ENCODE data around the gene ADAMTSL1.

The ADAMTSL1 gene

DNA sequence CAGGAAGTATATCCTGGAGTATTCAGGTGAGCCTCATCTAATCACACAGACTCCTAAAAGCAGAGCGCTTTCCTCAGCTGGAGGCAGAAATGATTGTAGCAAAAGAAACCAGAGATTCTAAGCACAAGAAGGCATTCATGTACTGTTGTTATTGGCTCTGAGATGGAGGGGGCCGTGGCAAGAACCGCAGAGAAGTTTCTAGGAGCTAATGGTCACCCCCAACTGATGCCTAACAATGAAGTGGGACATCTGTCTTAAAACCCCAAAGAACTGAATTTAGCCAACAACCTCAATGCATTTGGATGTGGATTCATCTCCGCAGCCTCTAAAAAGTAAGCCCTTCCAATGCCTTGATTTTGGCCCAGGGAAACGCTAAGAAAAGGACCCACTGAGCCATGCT lies 76.3 kb downstream of the ADAMTSL1 start:
- H4K20me1 ChIP-seq (ENCODE audit: low read depth, low read length), result no peaks in the 10 kb centered on the region
- no peak overlapping the region for H3K27ac ChIP-seq (ENCODE audit: low read depth, low read length)
- H3K9me2 ChIP-seq (replicated peaks; ENCODE audit: insufficient read depth, low read length), result no peaks in the 10 kb centered on the region
- H3F3A ChIP-seq (ENCODE audit: insufficient read depth), result no peaks in the 10 kb centered on the region
- TF ChIP-seq, protein P1, sequence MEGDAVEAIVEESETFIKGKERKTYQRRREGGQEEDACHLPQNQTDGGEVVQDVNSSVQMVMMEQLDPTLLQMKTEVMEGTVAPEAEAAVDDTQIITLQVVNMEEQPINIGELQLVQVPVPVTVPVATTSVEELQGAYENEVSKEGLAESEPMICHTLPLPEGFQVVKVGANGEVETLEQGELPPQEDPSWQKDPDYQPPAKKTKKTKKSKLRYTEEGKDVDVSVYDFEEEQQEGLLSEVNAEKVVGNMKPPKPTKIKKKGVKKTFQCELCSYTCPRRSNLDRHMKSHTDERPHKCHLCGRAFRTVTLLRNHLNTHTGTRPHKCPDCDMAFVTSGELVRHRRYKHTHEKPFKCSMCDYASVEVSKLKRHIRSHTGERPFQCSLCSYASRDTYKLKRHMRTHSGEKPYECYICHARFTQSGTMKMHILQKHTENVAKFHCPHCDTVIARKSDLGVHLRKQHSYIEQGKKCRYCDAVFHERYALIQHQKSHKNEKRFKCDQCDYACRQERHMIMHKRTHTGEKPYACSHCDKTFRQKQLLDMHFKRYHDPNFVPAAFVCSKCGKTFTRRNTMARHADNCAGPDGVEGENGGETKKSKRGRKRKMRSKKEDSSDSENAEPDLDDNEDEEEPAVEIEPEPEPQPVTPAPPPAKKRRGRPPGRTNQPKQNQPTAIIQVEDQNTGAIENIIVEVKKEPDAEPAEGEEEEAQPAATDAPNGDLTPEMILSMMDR (IDR thresholded peaks at IDR 0.05; ENCODE audit: insufficient read depth, low read length, poor library complexity, severe bottlenecking), result no peak
- TF ChIP-seq EZH2phosphoT487 (conservative IDR thresholded peaks at IDR 0.05; ENCODE audit: low read length), result no peak
- H3K4me2 ChIP-seq (ENCODE audit: low read depth, low read length, poor library complexity, severe bottlenecking), result no peak overlapping the region
- no peak overlapping the region for H3K9ac ChIP-seq (ENCODE audit: low read length)
- no peaks in the 10 kb centered on the region for H3K9me3 ChIP-seq (ENCODE audit: insufficient read depth, low read length)
- H3K79me2 ChIP-seq (ENCODE audit: insufficient read depth, low read length), result no peaks in the 10 kb centered on the region
- no peaks in the 10 kb centered on the region for H3K36me3 ChIP-seq (ENCODE audit: low read length)
- H3K4me3 ChIP-seq (ENCODE audit: insufficient read depth, low read length, poor library complexity, severe bottlenecking), result no peak overlapping the region
- H2AFZ ChIP-seq (ENCODE audit: low read depth, low read length, severe bottlenecking), result no peak overlapping the region
- no peaks in the 10 kb centered on the region for H3K27me3 ChIP-seq (ENCODE audit: low read length)

DNA sequence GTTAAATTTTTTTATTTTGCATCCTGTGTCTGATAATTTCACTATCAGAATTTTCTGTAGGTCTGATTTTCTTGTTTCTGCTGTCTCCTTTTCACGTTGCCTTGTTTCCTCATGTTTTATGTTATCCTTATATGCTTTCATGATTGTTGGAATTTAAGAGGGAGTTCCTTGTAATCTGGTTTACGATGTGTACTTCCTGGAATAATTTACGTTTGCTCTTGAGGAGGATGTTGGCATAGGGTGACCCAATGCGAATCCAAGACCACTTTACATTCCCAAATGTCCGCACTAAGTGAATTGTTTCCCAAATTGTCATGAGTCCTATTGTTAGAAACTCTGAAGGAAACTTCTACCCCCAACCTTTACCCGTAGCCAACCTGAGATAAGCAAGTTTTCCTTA lies 80.3 kb downstream of the ADAMTSL1 start:
- Histone ChIP-seq H3K4me3 (ENCODE audit: insufficient read depth, low read length, poor library complexity, severe bottlenecking) (no peak overlapping the region), H3K9me3 (ENCODE audit: insufficient read depth, low read length) (no peaks in the 10 kb centered on the region), H3K27ac (ENCODE audit: low read depth, low read length) (no peak overlapping the region), H3K9me2 (replicated peaks; ENCODE audit: insufficient read depth, low read length) (no peaks in the 10 kb centered on the region; the same call in 1 of the 2 replicates), H3K79me2 (ENCODE audit: insufficient read depth, low read length) (no peaks in the 10 kb centered on the region), H3K9ac (ENCODE audit: low read length) (no peak overlapping the region), H3K27me3 (ENCODE audit: low read length) (no peaks in the 10 kb centered on the region), H3K36me3 (ENCODE audit: low read length) (no peaks in the 10 kb centered on the region), H2AFZ (ENCODE audit: low read depth, low read length, severe bottlenecking) (no peak overlapping the region), H3K4me2 (ENCODE audit: low read depth, low read length, poor library complexity, severe bottlenecking) (no peak overlapping the region), H3F3A (ENCODE audit: insufficient read depth) (no peaks in the 10 kb centered on the region), H4K20me1 (ENCODE audit: low read depth, low read length) (no peaks in the 10 kb centered on the region)
- no peak for TF ChIP-seq EZH2phosphoT487 (conservative IDR thresholded peaks at IDR 0.05; ENCODE audit: low read length)
- TF ChIP-seq, protein P1 (IDR thresholded peaks at IDR 0.05; ENCODE audit: insufficient read depth, low read length, poor library complexity, severe bottlenecking), result no peak

DNA sequence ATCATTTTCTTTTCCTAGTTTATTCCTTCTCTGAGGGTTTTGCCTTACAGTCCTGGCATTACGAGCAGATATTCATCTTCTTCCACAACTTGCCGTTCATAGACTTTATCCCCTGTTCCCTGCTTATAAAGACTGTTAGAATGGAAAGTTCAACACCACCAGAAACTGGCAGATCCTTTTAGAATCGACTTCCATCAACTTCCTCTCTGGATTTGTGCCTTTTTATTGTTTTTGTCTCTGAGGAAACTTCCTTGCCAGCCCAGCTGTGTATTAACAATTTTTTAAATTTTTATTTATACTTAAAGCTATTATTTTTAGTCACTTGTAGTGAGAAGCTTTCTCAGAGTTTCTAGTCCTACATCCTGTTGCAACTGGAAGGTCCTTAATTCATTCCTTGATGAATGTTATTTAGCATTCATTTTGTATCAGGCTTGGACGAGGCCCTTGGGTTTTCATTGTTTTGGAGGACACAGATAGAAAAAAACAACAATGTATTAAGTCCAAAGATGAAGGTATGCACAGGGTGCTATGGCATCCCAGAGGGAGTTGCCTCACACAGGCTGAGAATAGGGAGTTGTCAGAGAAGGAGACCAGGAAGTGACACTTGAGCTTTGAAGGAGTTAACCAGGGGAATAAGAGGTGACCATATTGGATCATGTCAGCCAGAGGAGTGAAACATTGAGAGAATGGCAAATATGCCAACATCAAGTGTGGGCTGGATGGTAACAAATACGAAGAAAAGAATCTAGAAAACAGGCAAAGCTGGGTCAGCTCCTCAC lies 81.3 kb downstream of the ADAMTSL1 start:
- H3K4me3 ChIP-seq (ENCODE audit: insufficient read depth, low read length, poor library complexity, severe bottlenecking), result no peak overlapping the region
- H3K79me2 ChIP-seq (ENCODE audit: insufficient read depth, low read length), result no peaks in the 10 kb centered on the region
- no peaks in the 10 kb centered on the region for H3F3A ChIP-seq (ENCODE audit: insufficient read depth)
- no peak overlapping the region for H3K4me2 ChIP-seq (ENCODE audit: low read depth, low read length, poor library complexity, severe bottlenecking)
- H3K9ac ChIP-seq (ENCODE audit: low read length), result no peak overlapping the region
- no peak overlapping the region for H2AFZ ChIP-seq (ENCODE audit: low read depth, low read length, severe bottlenecking)
- TF ChIP-seq, protein P1 (IDR thresholded peaks at IDR 0.05; ENCODE audit: insufficient read depth, low read length, poor library complexity, severe bottlenecking), result no peak
- no peak for TF ChIP-seq EZH2phosphoT487 (conservative IDR thresholded peaks at IDR 0.05; ENCODE audit: low read length)
- no peaks in the 10 kb centered on the region; the same call in 1 of the 2 replicates for H3K9me2 ChIP-seq (replicated peaks; ENCODE audit: insufficient read depth, low read length)
- no peaks in the 10 kb centered on the region for H3K36me3 ChIP-seq (ENCODE audit: low read length)
- H3K9me3 ChIP-seq (ENCODE audit: insufficient read depth, low read length), result no peaks in the 10 kb centered on the region
- no peak overlapping the region for H3K27ac ChIP-seq (ENCODE audit: low read depth, low read length)
- H4K20me1 ChIP-seq (ENCODE audit: low read depth, low read length), result no peaks in the 10 kb centered on the region
- no peaks in the 10 kb centered on the region for H3K27me3 ChIP-seq (ENCODE audit: low read length)

Data from SU-DHL-6 (cell line).